GM19455 (cell line): Measurements from ENCODE around the gene GOLIM4.
"Not testable (repeated sequence)": the region's sequence is repeated elsewhere in the genome, so short reads cannot be mapped to it uniquely, and the experiment has no call there.

Experiments
- ATAC-seq: cut with Tn5 transposase; IDR thresholded peaks from one replicate; pipeline ENCODE4 v1.9.1; 2021; ENCODE audit not compliant: unreplicated experiment

GOLIM4 gene

GRCh38 chr3:168095611-168096209 is at the start of gene GOLIM4:
Gene GOLIM4 (minus strand): TSS chr3:168095924. CDS start chr3:168095285, 639 bp downstream.
- peak; percentile 79 for ATAC-seq

GRCh38 chr3:168141405-168141998 is 45.8 kb upstream of the GOLIM4 start:
- ATAC-seq, result no peak

- no peak for ATAC-seq
Measured at GRCh38 chr3:168139947-168140346, 44.2 kb upstream of the GOLIM4 start.

GRCh38 chr3:168138421-168138820 is 42.7 kb upstream of the GOLIM4 start:
- no peak for ATAC-seq

- ATAC-seq, result peak; percentile 79
Measured at GRCh38 chr3:168134931-168135330, 39.2 kb upstream of the GOLIM4 start.

GRCh38 chr3:168130250-168130649 is 34.5 kb upstream of the GOLIM4 start:
- ATAC-seq, result not testable (repeated sequence)

- ATAC-seq, result not testable (repeated sequence)
Measured at GRCh38 chr3:168128463-168128862, 32.7 kb upstream of the GOLIM4 start.

GRCh38 chr3:168127466-168127865 is 31.7 kb upstream of the GOLIM4 start:
- ATAC-seq, result no peak

GRCh38 chr3:168124791-168125190 is 29.1 kb upstream of the GOLIM4 start:
- no peak for ATAC-seq

- no peak for ATAC-seq
Measured at GRCh38 chr3:168124291-168124690, 28.6 kb upstream of the GOLIM4 start.

GRCh38 chr3:168123201-168124176 is 27.8 kb upstream of the GOLIM4 start:
- ATAC-seq, result no peak

GRCh38 chr3:168121184-168122017 is 25.7 kb upstream of the GOLIM4 start:
- no peak for ATAC-seq

- ATAC-seq, result no peak
Measured at GRCh38 chr3:168117853-168118313, 22.2 kb upstream of the GOLIM4 start.

- ATAC-seq, result no peak
Measured at GRCh38 chr3:168117059-168117458, 21.3 kb upstream of the GOLIM4 start.

GRCh38 chr3:168116279-168116678 is 20.6 kb upstream of the GOLIM4 start:
- no peak for ATAC-seq

GRCh38 chr3:168113848-168114247 is 18.1 kb upstream of the GOLIM4 start:
- no peak for ATAC-seq

- no peak for ATAC-seq
Measured at GRCh38 chr3:168112894-168113293, 17.2 kb upstream of the GOLIM4 start.

GRCh38 chr3:168104361-168104760 is 8.6 kb upstream of the GOLIM4 start:
- no peak for ATAC-seq

- no peak for ATAC-seq
Measured at GRCh38 chr3:168102735-168103410, 7.1 kb upstream of the GOLIM4 start.
